Activated CD4-positive, alpha-beta memory T cell treated with anti-CD3 and anti-CD28 coated beads for 36 hours (primary cell): ENCODE data around the gene FRA10AC1. TPM values are rescaled to one million over a fixed set of nuclear protein-coding genes. Genes with fewer than 3 reads are reported as not detected.

ENCODE experiments used
- CTCF ChIA-PET: fragments of 350-600 bp; sonication (Branson Sonifier 250); formaldehyde crosslinking; loops from one replicate; lab custom pipeline; 2021; ENCODE audit warnings: antibody characterized with exemption, inconsistent platforms; lab: Charles Lee
- POLR2A ChIA-PET: fragments of 350-600 bp; sonication (Branson Sonifier 250); formaldehyde crosslinking; loops from one replicate; lab custom pipeline; 2021; ENCODE audit warnings: antibody characterized with exemption; lab: Charles Lee
- DNase-seq: peaks from one replicate; pipeline ENCODE4 v3.0.0-alpha.2; 2020
- H3K27ac Mint-ChIP-seq: one replicate; pipeline ENCODE4 v1.8.0; 2021; ENCODE audit warnings: mixed read lengths
- H3K27me3 Mint-ChIP-seq: one replicate; pipeline ENCODE4 v1.8.0; 2021; ENCODE audit warnings: mixed read lengths
- H3K36me3 Mint-ChIP-seq: one replicate; pipeline ENCODE4 v1.8.0; 2021; ENCODE audit warnings: mixed read lengths
- H3K4me1 Mint-ChIP-seq: one replicate; pipeline ENCODE4 v1.8.0; 2021; ENCODE audit warnings: low read depth, mixed read lengths
- H3K4me3 Mint-ChIP-seq: one replicate; pipeline ENCODE4 v1.8.0; 2021; ENCODE audit warnings: mild to moderate bottlenecking, mixed read lengths
- H3K9me3 Mint-ChIP-seq: one replicate; pipeline ENCODE4 v1.8.0; 2021; ENCODE audit warnings: mixed read lengths
- intact Hi-C: fragments of 100-400 bp; cut with micrococcal nuclease; formaldehyde crosslinking; loops from one replicate; pipeline ENCODE4 v1.15.1; 2023
- total RNA-seq, 2 experiments: library from RNA; stranded (reverse); gene quantifications; one replicate each; pipeline ENCODE4 v1.2.3, GENCODE V29; 2021

Gene FRA10AC1
- total RNA-seq, 2 experiments from 2014 or later: 18.6 to 19.0 TPM

- H3K4me1 Mint-ChIP-seq: no peaks in the 10 kb centered on the region
- ChIA-PET POLR2A (interaction anchor here (0.6 to 1.0 kb wide), 2 partner anchors 13 to 717 kb away, joined by 3 to 4 read pairs; no protein-coding TSS in a partner anchor), CTCF (no interaction called here)
- intact Hi-C loops: no loop called here
- H3K27me3 Mint-ChIP-seq: peaks cover 31% of the 10 kb centered on the region
- H3K27ac Mint-ChIP-seq: no peak overlapping the region
- DNase-seq: no peak
- H3K36me3 Mint-ChIP-seq: no peaks in the 10 kb centered on the region
- no peaks in the 10 kb centered on the region for H3K9me3 Mint-ChIP-seq
- H3K4me3 Mint-ChIP-seq: no peak overlapping the region
These were observed 17.5 kb upstream of the FRA10AC1 start for GRCh38 chr10:93719901-93720300.

- no peak for DNase-seq
- Mint-ChIP-seq H3K9me3 (no peaks in the 10 kb centered on the region), H3K4me3 (no peak overlapping the region), H3K27ac (no peak overlapping the region), H3K4me1 (no peaks in the 10 kb centered on the region), H3K36me3 (no peaks in the 10 kb centered on the region), H3K27me3 (peaks cover 31% of the 10 kb centered on the region)
- CTCF ChIA-PET: no interaction called here
- intact Hi-C loops: no loop called here
- POLR2A ChIA-PET: interaction anchor here (0.6 kb wide), 1 partner anchor 717 kb away, joined by 4 read pairs; no protein-coding TSS in a partner anchor
These were observed 16.7 kb upstream of the FRA10AC1 start for GRCh38 chr10:93718937-93719725.

- CTCF ChIA-PET: no interaction called here
- DNase-seq: no peak
- Mint-ChIP-seq H3K4me3 (no peak overlapping the region), H3K27ac (no peak overlapping the region), H3K36me3 (no peaks in the 10 kb centered on the region), H3K9me3 (no peaks in the 10 kb centered on the region), H3K27me3 (peaks cover 30% of the 10 kb centered on the region), H3K4me1 (no peaks in the 10 kb centered on the region)
- intact Hi-C loops: no loop called here
- POLR2A ChIA-PET: no interaction called here
These were observed 14.4 kb upstream of the FRA10AC1 start for GRCh38 chr10:93716766-93717165.

- ChIA-PET CTCF (no interaction called here), POLR2A (no interaction called here)
- Mint-ChIP-seq H3K36me3 (no peaks in the 10 kb centered on the region), H3K27ac (no peak overlapping the region), H3K4me1 (no peaks in the 10 kb centered on the region), H3K27me3 (peaks cover 28% of the 10 kb centered on the region), H3K4me3 (no peak overlapping the region), H3K9me3 (no peaks in the 10 kb centered on the region)
- DNase-seq: no peak
- intact Hi-C loops: no loop called here
These were observed 13.0 kb upstream of the FRA10AC1 start for GRCh38 chr10:93715345-93715744.

- Mint-ChIP-seq H3K4me1 (peaks cover 6% of the 10 kb centered on the region), H3K27ac (no peak overlapping the region), H3K27me3 (peaks cover 10% of the 10 kb centered on the region)
These were observed 10.2 kb upstream of the FRA10AC1 start for GRCh38 chr10:93712593-93712992.

GRCh38 chr10:93711891-93712290, 9.5 kb upstream of the FRA10AC1 start:
- Mint-ChIP-seq H3K4me1 (peaks cover 13% of the 10 kb centered on the region), H3K36me3 (no peaks in the 10 kb centered on the region), H3K27me3 (peaks cover 8% of the 10 kb centered on the region), H3K9me3 (no peaks in the 10 kb centered on the region), H3K4me3 (no peak overlapping the region), H3K27ac (no peak overlapping the region)
- intact Hi-C loops: no loop called here
- no peak for DNase-seq
- POLR2A ChIA-PET: interaction anchor here (1.5 kb wide), 1 partner anchor 10 kb away, joined by 6 read pairs; the partner anchor contains the start of gene FRA10AC1
- CTCF ChIA-PET: no interaction called here

More at GRCh38 chr10:93712593-93712992, 10.2 kb upstream of the FRA10AC1 start:
- no peak for DNase-seq
- intact Hi-C loops: no loop called here
- POLR2A ChIA-PET: interaction anchor here (1.5 kb wide), 1 partner anchor 10 kb away, joined by 6 read pairs; the partner anchor contains the start of gene FRA10AC1
- Mint-ChIP-seq H3K36me3 (no peaks in the 10 kb centered on the region), H3K4me3 (no peak overlapping the region), H3K9me3 (no peaks in the 10 kb centered on the region)
- CTCF ChIA-PET: no interaction called here

- ChIA-PET POLR2A (no interaction called here), CTCF (no interaction called here)
- Mint-ChIP-seq H3K4me3 (no peak overlapping the region), H3K9me3 (no peaks in the 10 kb centered on the region), H3K27ac (no peak overlapping the region), H3K4me1 (peaks cover 14% of the 10 kb centered on the region), H3K27me3 (peaks cover 5% of the 10 kb centered on the region), H3K36me3 (no peaks in the 10 kb centered on the region)
- no peak for DNase-seq
- intact Hi-C loops: no loop called here
These were observed 8.0 kb upstream of the FRA10AC1 start for GRCh38 chr10:93710333-93710909.

GRCh38 chr10:93707623-93708022, 5.2 kb upstream of the FRA10AC1 start:
- H3K36me3 Mint-ChIP-seq: no peaks in the 10 kb centered on the region
- peaks cover 18% of the 10 kb centered on the region for H3K4me1 Mint-ChIP-seq
- no peak overlapping the region for H3K27ac Mint-ChIP-seq
- intact Hi-C loops: no loop called here
- H3K9me3 Mint-ChIP-seq: no peaks in the 10 kb centered on the region
- no peak overlapping the region for H3K4me3 Mint-ChIP-seq
- H3K27me3 Mint-ChIP-seq: no peaks in the 10 kb centered on the region
- ChIA-PET CTCF (no interaction called here), POLR2A (no interaction called here)
- DNase-seq: no peak

GRCh38 chr10:93704451-93704850, 2.1 kb upstream of the FRA10AC1 start:
- no peak for DNase-seq
- POLR2A ChIA-PET: no interaction called here
- Mint-ChIP-seq H3K9me3 (no peaks in the 10 kb centered on the region), H3K36me3 (peaks cover 3% of the 10 kb centered on the region), H3K4me1 (peaks cover 19% of the 10 kb centered on the region), H3K27me3 (no peaks in the 10 kb centered on the region), H3K4me3 (no peak overlapping the region), H3K27ac (no peak overlapping the region)
- CTCF ChIA-PET: no interaction called here
- intact Hi-C loops: loop anchor here (5.0 kb wide), 3 partner anchors 48 to 1112 kb away; partner anchors contain the start of genes KIF11 and SLC35G1

GRCh38 chr10:93703841-93704240, 1.4 kb upstream of the FRA10AC1 start:
- Mint-ChIP-seq H3K27ac (peak overlapping the region; percentile 56), H3K27me3 (no peaks in the 10 kb centered on the region), H3K4me3 (peak overlapping the region; percentile 67), H3K4me1 (peaks cover 22% of the 10 kb centered on the region), H3K36me3 (peaks cover 5% of the 10 kb centered on the region), H3K9me3 (no peaks in the 10 kb centered on the region)
- ChIA-PET POLR2A (no interaction called here), CTCF (no interaction called here)
- no peak for DNase-seq
- intact Hi-C loops: loop anchor here (2.0 to 5.0 kb wide), 5 partner anchors 48 to 1112 kb away; partner anchors contain the start of genes HELLS, KIF11, NOC3L and SLC35G1

GRCh38 chr10:93703066-93703465, 674 bp upstream of the FRA10AC1 start:
- DNase-seq: peak; percentile 11
- Mint-ChIP-seq H3K27me3 (no peaks in the 10 kb centered on the region), H3K4me1 (peaks cover 21% of the 10 kb centered on the region), H3K4me3 (no peak overlapping the region), H3K27ac (no peak overlapping the region), H3K36me3 (peaks cover 8% of the 10 kb centered on the region), H3K9me3 (no peaks in the 10 kb centered on the region)
- ChIA-PET POLR2A (interaction anchor here (0.9 to 2.2 kb wide), 8 partner anchors 10 to 240 kb away, joined by 3 to 6 read pairs (median 3); partner anchors contain the start of gene CEP55), CTCF (interaction anchor here (0.6 to 2.0 kb wide), 5 partner anchors 86 to 481 kb away, joined by 3 to 5 read pairs (median 3); no protein-coding TSS in a partner anchor)
- intact Hi-C loops: loop anchor here (2.0 to 5.0 kb wide), 5 partner anchors 49 to 1111 kb away; partner anchors contain the start of genes HELLS, KIF11, NOC3L and SLC35G1

- H3K4me3 Mint-ChIP-seq: no peak overlapping the region
- no peaks in the 10 kb centered on the region for H3K9me3 Mint-ChIP-seq
- DNase-seq: peak; percentile 34
- ChIA-PET POLR2A (interaction anchor here (0.5 to 2.2 kb wide), 7 partner anchors 11 to 239 kb away, joined by 3 to 6 read pairs (median 3); no protein-coding TSS in a partner anchor), CTCF (interaction anchor here (0.6 to 2.0 kb wide), 6 partner anchors 111 to 845 kb away, joined by 3 to 5 read pairs (median 4); no protein-coding TSS in a partner anchor)
- no peak overlapping the region for H3K27ac Mint-ChIP-seq
- intact Hi-C loops: loop anchor here (1.0 to 5.0 kb wide), 8 partner anchors 50 to 1110 kb away; partner anchors contain the start of genes CEP55, HELLS, KIF11 and NOC3L
- no peaks in the 10 kb centered on the region for H3K27me3 Mint-ChIP-seq
- peaks cover 15% of the 10 kb centered on the region for H3K36me3 Mint-ChIP-seq
- H3K4me1 Mint-ChIP-seq: peaks cover 9% of the 10 kb centered on the region
These were observed 554 bp downstream of the FRA10AC1 start for GRCh38 chr10:93701866-93702209.
